NCI-H460 (cell line): ENCODE results near the gene UNC119B. TPM values are rescaled to one million over a fixed set of nuclear protein-coding genes. Genes with fewer than 3 reads are reported as not detected.

Source experiments
- DNase-seq: peaks from one replicate; pipeline ENCODE4 v3.0.0-alpha.2; 2016; ENCODE audit warnings: low read depth; ENCODE audit errors: extremely low read depth
- total RNA-seq: library from RNA; depleted of rRNA; stranded (reverse); fragments of >200 nt; shearing (Covaris generic); gene quantifications from 2 replicates; pipeline ENCODE4 v1.2.3, GENCODE V29; 2014; rRNA removed

The UNC119B gene
- total RNA-seq, 1 experiment from 2014 or later, result 18.0 TPM

DNA sequence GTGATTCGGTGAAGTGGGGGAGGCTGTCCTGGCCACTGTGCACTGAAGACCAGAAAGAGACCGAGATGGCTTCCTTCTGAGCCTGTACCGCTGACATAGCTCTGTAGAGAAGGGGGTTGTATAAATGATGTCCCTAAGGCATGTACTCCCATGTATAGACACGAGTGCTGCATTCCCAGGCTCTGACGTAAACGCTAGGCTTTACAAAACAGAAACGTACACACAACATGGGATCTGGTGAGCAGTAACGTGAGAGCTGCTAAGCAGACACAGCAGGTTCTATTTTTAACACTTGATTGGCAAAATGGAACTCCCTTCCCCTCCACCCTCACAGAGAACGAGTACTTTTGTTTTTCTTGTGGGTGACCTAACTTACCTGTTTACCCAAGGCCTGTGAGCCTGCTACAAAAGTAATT, 51.3 kb downstream of the UNC119B start:
- DNase-seq, result no peak

DNA sequence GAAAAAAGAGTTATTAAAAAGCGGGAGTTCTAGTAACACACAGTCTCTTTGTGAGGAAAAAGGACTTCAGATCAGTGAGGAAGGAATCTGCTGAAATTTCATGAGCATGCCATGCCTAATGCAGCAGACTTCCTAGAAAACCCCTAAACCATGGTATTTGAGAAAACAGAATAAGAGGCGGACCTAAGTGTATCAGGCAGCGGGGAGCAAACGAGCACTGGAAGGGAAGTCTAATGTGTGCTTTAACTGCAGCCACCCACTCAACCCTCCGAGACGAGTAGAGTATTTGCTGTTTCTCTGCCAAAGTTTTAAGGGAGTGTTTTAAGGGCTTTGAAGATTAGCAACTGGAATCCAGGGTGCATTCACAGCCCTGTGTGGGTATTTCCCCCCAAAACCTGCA, 51.8 kb downstream of the UNC119B start:
- no peak for DNase-seq

DNA sequence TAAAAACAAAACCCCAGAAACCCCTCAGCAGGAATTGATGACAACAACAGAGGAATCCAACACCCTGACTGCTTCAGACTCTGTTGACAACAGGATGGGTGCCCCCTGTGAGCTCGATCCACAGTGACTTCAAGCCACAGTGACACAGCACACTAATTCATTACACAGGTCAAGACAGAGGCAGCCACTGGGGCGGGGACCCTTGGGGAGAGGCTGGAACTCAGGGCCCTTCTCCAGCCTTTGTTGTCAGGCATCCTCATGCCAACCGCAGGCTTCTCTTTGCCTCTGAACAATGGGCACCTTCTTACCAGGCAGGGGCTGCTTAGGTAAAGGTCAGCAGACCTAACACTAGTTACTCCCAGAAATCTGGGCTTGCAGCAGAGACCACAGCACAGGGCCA, 53.0 kb downstream of the UNC119B start:
- no peak for DNase-seq

DNA sequence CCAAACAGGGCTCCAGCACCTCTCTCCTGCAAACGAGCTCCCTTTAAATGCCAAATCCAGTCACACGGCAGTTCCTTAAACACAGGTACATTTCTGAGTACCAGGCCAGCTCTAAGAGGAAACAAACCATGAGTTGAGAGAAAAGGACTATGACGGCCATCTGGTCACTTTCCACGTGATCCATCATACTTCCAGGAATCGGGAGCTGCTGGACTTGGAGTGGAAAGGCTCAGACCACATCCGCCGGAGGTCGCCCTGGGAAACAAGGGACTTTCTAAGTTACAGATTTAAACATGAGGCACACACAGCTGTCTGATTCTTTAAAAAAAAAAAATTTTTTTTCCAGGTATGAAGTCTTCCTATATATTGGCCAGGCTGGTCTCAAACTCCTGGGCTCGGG, 54.6 kb downstream of the UNC119B start:
- DNase-seq, result no peak

DNA sequence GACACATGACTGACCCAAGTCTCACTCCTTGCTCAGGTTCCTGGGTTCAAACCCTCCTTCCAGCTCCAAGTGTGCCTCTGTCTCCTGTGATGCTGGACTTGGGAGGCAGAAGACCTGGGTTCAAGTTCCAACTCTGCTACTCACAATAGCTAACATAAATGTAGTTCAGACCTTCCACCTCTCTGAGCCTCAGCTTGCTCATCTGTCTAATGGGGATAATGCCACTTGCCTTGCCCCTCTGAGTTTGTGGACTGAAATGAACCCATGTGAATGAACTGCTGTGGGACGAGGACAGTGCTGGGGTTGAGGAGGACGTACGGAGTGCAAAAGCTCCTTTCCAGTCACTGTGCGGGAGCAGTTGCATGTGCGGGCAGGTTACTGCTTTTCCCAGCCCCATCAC, 56.3 kb downstream of the UNC119B start:
- DNase-seq, result no peak

DNA sequence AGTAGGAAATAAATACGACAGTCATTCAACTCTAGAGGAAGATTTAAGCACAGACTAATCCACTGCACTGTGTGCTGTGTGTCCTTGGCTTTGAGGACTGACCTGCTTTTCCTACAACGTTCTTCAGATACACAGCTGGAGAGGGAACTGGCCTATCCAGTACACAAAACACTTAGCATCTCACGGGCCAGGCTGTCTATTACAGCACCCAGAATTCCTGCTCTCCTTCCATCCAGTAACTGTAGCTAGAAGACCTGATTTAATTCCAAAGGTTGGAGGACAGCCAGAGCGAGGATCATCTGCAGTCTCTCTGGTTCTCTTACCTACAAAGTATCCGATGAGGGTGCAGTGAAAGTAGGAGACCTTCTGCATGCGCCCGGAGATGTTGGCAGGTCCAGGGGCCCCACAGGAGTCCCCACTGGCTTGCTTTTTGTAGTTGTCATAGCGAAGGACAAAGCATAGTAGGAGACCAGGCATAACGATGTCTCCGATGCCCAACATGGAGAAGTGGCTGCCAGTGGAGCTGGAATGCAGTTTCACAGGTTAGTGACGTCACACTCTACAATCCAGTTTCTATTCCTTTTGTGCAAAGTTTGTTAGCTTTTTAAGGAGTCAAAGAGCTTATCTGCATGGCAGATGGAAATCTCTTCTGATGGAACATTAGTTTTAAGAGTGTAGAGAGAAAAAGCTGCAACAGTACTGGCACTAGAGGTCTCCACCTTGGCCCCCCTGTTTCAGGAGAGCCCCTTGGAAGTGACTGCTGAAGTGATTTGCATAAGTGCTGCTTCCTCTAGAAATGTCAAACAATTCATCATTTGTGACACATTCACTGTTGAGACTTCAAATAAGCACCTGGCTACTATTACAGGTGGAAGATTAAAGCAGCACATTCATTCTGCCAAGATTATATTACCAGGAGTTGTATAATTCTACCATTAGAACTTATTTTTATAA, 57.1 kb downstream of the UNC119B start:
- no peak for DNase-seq

DNA sequence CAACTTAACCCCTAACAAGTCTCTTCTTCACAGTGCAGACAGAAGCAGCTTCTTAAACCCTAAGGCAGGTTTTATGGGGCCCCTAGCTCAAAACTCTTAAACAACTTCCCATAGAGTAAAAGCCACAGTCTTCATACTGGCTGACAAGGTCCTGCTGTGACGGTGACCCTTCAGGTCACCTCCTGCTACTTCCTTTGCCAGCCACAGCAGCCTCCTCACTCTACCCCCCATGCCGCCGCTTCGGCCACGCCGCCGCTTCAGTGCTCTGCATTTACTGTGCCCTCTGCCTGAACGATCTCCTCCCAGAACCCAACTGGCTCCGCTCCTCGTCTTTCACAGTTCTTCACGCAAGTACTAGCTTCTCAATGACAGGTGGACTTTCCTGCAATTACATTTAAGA, 60.8 kb downstream of the UNC119B start:
- no peak for DNase-seq

Other genes starting within 250 kb of the UNC119B start
- gene SRSF9, start 240.7 kb upstream of the UNC119B start, total RNA-seq, result 126 and 146 TPM in 2 replicates
- 205 and 250 TPM in 2 replicates for gene DYNLL1, start 214.3 kb upstream of the UNC119B start, total RNA-seq
- gene COQ5, start 181.3 kb upstream of the UNC119B start, total RNA-seq, result 47.5 and 55.1 TPM in 2 replicates
- 90.8 and 94.5 TPM in 2 replicates for gene RNF10, start 176.1 kb upstream of the UNC119B start, total RNA-seq
- 42.5 and 45.6 TPM in 2 replicates for gene POP5, start 129.1 kb upstream of the UNC119B start, total RNA-seq
- not detected in 2 replicates for gene CABP1, start 69.8 kb upstream of the UNC119B start, total RNA-seq
- 76.6 and 77.4 TPM in 2 replicates for gene MLEC, start 23.3 kb upstream of the UNC119B start, total RNA-seq
- gene ACADS, start 15.4 kb downstream of the UNC119B start, total RNA-seq, result 12.8 and 13.6 TPM in 2 replicates
- 11.5 and 12.5 TPM in 2 replicates for gene SPPL3, start 193.9 kb downstream of the UNC119B start, total RNA-seq